ENCODE data around the gene ARSG. TPM values are rescaled to one million over a fixed set of nuclear protein-coding genes. Genes with fewer than 3 reads are reported as not detected.

ARSG gene
- total and polyA plus RNA-seq, 12 donors, result 2.1 to 49.6 (median 12.7) TPM

GRCh38 chr17:68429881-68430280 is 138.6 kb downstream of the ARSG start:
- intact Hi-C loops (cut with DNase I), result loop anchor here in 1 of 2 donors (10.0 kb wide), 1 partner anchor 165 kb away; no protein-coding TSS in a partner anchor
- 91 to 95% (median 93%) methylated on average over 4 to 11 of the region's 11 CpGs for WGBS, 4 donors

GRCh38 chr17:68431045-68431608 is 139.8 kb downstream of the ARSG start:
- TF ChIP-seq CTCF (IDR thresholded peaks at IDR 0.05) (no peak), POLR2A (IDR thresholded peaks at IDR 0.05) (no peak)
- peak in 2 of 7 donors; percentile 11 to 34 for DNase-seq
- Histone ChIP-seq H3K4me3 (no peak overlapping the region), H3K27me3 (no peaks in the 10 kb centered on the region), H3K9me3 (replicated peaks in 1 of 3) (no peaks in the 10 kb centered on the region), H3K4me1 (replicated peaks in 1 of 2) (peaks cover 0 to 2% of the 10 kb centered on the region in 2 donors), H3K36me3 (replicated peaks in 1 of 2) (peaks cover 0 to 93% of the 10 kb centered on the region in 2 donors), H3K27ac (no peak overlapping the region)
- intact Hi-C loops (cut with DNase I), result loop anchor here in 1 of 2 donors (10.0 kb wide), 1 partner anchor 166 kb away; no protein-coding TSS in a partner anchor
- 81 to 90% (median 87%) methylated on average over 13 of the region's 13 CpGs for WGBS, 4 donors

More at GRCh38 chr17:68429881-68430280, 138.6 kb downstream of the ARSG start:
- Histone ChIP-seq H3K9me3 (replicated peaks in 1 of 3) (no peaks in the 10 kb centered on the region), H3K27ac (no peak overlapping the region), H3K4me1 (replicated peaks in 1 of 2) (no peaks in the 10 kb centered on the region), H3K36me3 (replicated peaks in 1 of 2) (peaks cover 0 to 88% of the 10 kb centered on the region in 2 donors), H3K27me3 (no peaks in the 10 kb centered on the region), H3K4me3 (no peak overlapping the region)
- TF ChIP-seq POLR2A (IDR thresholded peaks at IDR 0.05) (no peak), CTCF (IDR thresholded peaks at IDR 0.05) (no peak)
- DNase-seq, result peak in 1 of 7 donors; percentile 41

- H3K27me3 ChIP-seq, result no peaks in the 10 kb centered on the region
- H3K27ac ChIP-seq, result no peak overlapping the region
- peak in 6 of 7 donors; percentile 30 to 78 (median 62) for DNase-seq
- H3K4me3 ChIP-seq, result no peak overlapping the region
- H3K4me1 ChIP-seq (replicated peaks in 1 of 2), result peaks cover 0 to 4% of the 10 kb centered on the region in 2 donors
- no peak for TF ChIP-seq POLR2A (IDR thresholded peaks at IDR 0.05)
- TF ChIP-seq CTCF (IDR thresholded peaks at IDR 0.05), result peak; percentile 17 to 50 (median 37)
- peaks cover 0 to 88% of the 10 kb centered on the region in 2 donors for H3K36me3 ChIP-seq (replicated peaks in 1 of 2)
- intact Hi-C loops (cut with DNase I), result loop anchor here in 1 of 2 donors (10.0 kb wide), 1 partner anchor 167 kb away; no protein-coding TSS in a partner anchor
- WGBS, 4 donors, result 54 to 62% (median 55%) methylated on average over 15 of the region's 15 CpGs
- H3K9me3 ChIP-seq (replicated peaks in 1 of 3), result no peaks in the 10 kb centered on the region
Measured at GRCh38 chr17:68431661-68432071, 140.4 kb downstream of the ARSG start.

GRCh38 chr17:68432086-68432864 is 141.0 kb downstream of the ARSG start:
- DNase-seq, result peak in 2 of 7 donors; percentile 15 to 49
- Histone ChIP-seq H3K27ac (no peak overlapping the region), H3K4me1 (replicated peaks in 1 of 2) (peaks cover 0 to 4% of the 10 kb centered on the region in 2 donors), H3K36me3 (replicated peaks in 1 of 2) (peaks cover 0 to 82% of the 10 kb centered on the region in 2 donors), H3K4me3 (no peak overlapping the region), H3K27me3 (no peaks in the 10 kb centered on the region), H3K9me3 (replicated peaks in 1 of 3) (no peaks in the 10 kb centered on the region)
- intact Hi-C loops (cut with DNase I), result loop anchor here in 1 of 2 donors (10.0 kb wide), 1 partner anchor 167 kb away; no protein-coding TSS in a partner anchor
- WGBS, 4 donors, result 85 to 92% (median 86%) methylated on average over 14 of the region's 14 CpGs
- TF ChIP-seq POLR2A (IDR thresholded peaks at IDR 0.05), result no peak
- no peak for TF ChIP-seq CTCF (IDR thresholded peaks at IDR 0.05)
